ENCODE results near the gene NPR2.

NPR2 gene

GRCh38 chr9:35832814-35833213, 41.4 kb downstream of the NPR2 start:
- DNase-seq (ENCODE audit: low read depth in 2 of 2), result no peak

GRCh38 chr9:35834260-35835215, 43.1 kb downstream of the NPR2 start:
- no peak for DNase-seq (ENCODE audit: low read depth in 2 of 2)

- no peak for DNase-seq (ENCODE audit: low read depth in 2 of 2)
Measured at GRCh38 chr9:35835216-35835632, 43.8 kb downstream of the NPR2 start.

GRCh38 chr9:35835766-35836165, 44.4 kb downstream of the NPR2 start:
- DNase-seq (ENCODE audit: low read depth in 2 of 2), result no peak

GRCh38 chr9:35836595-35836994, 45.2 kb downstream of the NPR2 start:
- DNase-seq (ENCODE audit: low read depth in 2 of 2), result no peak

- DNase-seq (ENCODE audit: low read depth in 2 of 2), result no peak
Measured at GRCh38 chr9:35839926-35840325, 48.5 kb downstream of the NPR2 start.

GRCh38 chr9:35840881-35841644, 49.7 kb downstream of the NPR2 start:
- no peak for DNase-seq (ENCODE audit: low read depth in 2 of 2)

- no peak for DNase-seq (ENCODE audit: low read depth in 2 of 2)
Measured at GRCh38 chr9:35841645-35841900, 50.2 kb downstream of the NPR2 start.

- no peak for DNase-seq (ENCODE audit: low read depth in 2 of 2)
Measured at GRCh38 chr9:35842020-35842745, 50.8 kb downstream of the NPR2 start.

GRCh38 chr9:35842795-35843194, 51.4 kb downstream of the NPR2 start:
- no peak for DNase-seq (ENCODE audit: low read depth in 2 of 2)

GRCh38 chr9:35844628-35845270, 53.4 kb downstream of the NPR2 start:
- DNase-seq (ENCODE audit: low read depth in 2 of 2), result no peak

GRCh38 chr9:35845824-35846771, 54.7 kb downstream of the NPR2 start:
- no peak for DNase-seq (ENCODE audit: low read depth in 2 of 2)

GRCh38 chr9:35847792-35848572, 56.6 kb downstream of the NPR2 start:
- no peak for DNase-seq (ENCODE audit: low read depth in 2 of 2)

- no peak for DNase-seq (ENCODE audit: low read depth in 2 of 2)
Measured at GRCh38 chr9:35852267-35852815, 61.0 kb downstream of the NPR2 start.

GRCh38 chr9:35852876-35853865, 61.8 kb downstream of the NPR2 start:
- no peak for DNase-seq (ENCODE audit: low read depth in 2 of 2)

GRCh38 chr9:35854091-35854762, 62.8 kb downstream of the NPR2 start:
- no peak for DNase-seq (ENCODE audit: low read depth in 2 of 2)

- DNase-seq (ENCODE audit: low read depth in 2 of 2), result no peak
Measured at GRCh38 chr9:35856206-35856605, 64.8 kb downstream of the NPR2 start.

- no peak for DNase-seq (ENCODE audit: low read depth in 2 of 2)
Measured at GRCh38 chr9:35856882-35857281, 65.5 kb downstream of the NPR2 start.
